Activated T-cell treated with anti-CD3 and anti-CD28 coated beads for 4 hours (primary cell): ENCODE measurements around the gene ITCH.

Experiments
- DNase-seq: peaks from one replicate; pipeline ENCODE4 v3.0.0-alpha.2; 2020

ITCH gene

DNA sequence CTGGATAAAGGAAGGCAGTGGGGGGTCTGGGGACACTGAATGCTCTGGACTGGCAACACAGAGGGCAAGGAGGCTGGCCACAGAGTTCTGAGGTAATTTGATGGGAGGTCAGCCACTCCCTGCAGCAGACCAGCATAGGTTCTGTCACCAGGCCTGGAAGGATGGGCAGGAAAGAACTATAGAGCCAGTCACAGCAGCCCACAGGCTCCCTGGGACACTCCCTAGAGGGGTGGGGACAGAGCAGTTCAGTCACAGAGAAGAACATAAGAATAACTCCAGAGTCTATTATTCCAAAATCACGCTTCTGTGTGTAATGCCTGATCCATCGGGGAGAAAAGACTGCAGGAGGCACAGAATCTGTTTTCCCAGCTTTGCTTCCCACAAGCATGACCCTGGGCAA, 172.8 kb downstream of the ITCH start:
- DNase-seq: no peak

DNA sequence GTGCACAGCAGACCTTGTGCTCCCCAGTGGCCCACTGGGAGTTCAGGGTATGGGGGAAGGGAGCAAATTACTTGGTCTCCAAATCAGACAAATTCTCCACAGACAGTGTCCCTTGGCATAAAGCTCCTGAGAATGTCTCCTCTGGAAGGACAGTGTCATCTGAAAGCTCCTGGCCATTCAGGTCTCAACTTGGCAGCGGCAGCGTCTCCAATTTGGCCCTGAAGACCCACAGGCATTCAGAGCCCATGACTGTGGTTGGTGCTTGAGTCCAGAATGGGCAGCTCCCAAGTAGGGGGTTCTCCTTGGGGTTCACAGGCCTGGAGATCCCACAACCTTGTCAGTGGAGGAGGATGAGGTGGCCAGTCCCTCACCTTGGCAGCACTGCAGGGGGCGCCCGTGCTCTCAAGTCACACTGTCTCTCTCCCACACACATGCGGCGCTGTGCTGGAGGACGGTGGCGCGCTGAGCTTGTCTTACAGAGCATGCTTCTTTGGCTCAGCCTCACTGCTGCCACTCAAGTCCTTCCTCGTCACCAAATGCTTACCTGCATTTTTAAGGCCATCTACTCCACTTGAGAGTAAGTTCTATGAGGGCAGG, 173.8 kb downstream of the ITCH start:
- DNase-seq: no peak

DNA sequence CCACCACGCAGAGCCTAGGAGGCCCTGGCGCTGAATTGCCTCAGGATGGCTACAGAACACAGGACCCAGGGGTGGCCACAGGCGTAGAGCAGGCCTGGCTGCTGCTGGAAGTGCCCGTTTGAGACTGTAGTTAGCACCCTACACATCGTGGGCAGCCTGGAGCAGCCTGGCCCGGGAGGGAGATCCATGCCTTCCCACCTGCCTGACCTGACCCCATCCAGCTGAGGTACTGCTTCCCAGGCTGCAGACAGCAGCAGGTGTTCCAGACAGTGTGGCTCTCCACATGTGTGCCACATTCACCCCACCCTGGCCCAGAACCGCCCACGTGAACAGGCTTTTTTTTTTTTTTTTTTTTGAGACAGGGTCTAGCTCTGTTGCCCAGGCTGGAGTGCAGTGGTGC, 174.6 kb downstream of the ITCH start:
- DNase-seq: no peak

DNA sequence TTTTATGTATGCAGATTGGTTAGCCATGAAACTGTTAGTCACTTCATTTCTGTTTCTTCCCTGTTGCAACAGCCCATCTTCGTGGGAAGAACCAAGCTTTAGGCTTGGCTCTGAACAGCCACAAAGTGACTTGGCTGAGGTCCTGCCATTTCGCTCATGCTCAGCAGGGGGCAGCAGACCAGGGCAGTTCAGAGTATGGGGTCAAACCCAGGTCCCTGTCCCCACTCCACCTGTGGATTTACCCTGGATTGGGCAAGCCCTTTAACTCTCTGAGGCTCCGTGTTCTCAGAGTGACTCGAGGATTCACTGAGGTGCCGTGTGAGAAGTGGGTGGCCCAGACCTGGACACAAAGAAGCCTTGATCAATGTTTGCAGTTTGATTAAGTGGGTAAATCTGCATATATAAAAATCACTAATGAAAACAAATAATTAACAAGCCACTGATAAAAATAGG, 175.6 kb downstream of the ITCH start:
- peak; percentile 44 for DNase-seq

DNA sequence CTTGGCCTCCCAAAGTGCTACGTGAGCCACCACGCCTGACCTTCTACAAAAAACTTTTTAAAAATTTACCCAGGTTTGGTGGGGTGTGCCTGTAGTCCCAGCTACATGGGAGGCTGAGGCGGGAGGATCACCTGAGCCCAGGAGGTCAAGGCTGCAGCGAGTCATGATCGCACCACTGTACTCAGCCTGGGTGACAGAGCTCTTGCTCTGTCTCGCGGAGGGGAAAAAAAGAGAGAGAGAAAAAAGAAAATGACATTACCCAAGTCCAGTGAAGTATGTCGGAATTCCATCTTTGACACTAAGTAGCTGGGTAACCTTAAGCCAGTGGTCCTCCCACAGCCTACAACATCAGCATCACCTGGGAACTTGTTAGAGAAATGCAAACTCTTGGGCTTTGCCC, 176.7 kb downstream of the ITCH start:
- DNase-seq: no peak

DNA sequence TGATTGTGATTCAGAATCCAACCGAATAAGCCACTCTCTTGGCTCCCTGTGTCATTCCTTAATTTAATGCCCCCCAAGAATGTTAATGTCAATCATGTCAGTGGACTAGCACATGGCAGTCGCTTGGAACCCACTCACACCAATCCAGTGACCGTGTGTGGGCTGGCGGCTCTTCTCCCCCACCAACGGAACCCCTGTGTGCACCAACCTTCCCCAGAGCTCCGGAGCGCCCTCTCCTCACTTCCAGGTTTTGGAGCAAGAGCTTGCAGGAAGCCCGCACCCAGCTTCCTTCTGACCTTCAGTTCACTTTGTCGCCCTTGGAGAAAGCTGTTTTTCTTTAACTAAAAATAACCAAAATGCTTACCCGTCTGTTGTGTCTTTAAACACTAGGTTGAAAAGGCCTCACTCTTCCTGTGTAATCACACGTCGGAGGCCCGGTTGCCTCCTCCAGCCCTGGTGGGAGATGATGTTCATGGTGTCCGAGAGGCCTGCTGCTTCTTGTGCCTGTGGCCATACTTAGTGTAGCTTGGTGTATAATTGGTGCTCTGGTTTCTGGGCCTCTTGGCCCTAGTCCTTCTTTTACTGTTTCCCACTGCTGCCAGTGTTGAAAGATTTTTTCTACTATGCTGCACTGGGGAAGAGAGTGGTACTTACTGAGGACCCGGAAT, 177.7 kb downstream of the ITCH start:
- no peak for DNase-seq

DNA sequence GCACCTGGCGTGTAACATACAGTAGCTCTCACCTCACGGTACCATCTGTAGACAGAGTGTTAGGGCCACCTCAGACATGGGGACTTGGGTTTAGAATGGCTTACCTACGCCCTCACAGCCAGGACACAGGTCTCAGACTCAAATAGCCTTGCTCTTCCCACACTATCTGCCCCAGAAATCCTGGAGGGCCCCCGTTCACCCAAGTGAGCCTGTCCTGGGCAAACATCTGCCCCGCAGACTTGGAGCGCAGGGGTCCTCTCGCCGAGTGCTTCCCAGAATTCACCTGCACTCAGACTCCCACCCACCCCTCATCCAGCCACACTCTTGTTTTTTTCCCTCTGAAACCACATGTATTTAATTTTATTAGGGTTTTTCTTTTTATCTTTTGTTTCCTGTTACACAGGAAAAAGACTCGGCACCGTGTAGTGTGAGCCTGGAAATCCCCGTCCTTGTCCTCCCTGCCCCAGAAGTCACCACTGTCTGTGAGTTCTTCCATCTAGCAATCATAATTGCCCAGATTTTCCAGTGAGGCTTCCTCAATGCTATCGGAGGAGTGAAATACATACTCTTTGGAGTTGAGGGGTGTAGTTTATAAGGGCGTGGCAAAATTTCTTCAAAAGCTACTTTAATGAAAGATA, 178.3 kb downstream of the ITCH start:
- no peak for DNase-seq

DNA sequence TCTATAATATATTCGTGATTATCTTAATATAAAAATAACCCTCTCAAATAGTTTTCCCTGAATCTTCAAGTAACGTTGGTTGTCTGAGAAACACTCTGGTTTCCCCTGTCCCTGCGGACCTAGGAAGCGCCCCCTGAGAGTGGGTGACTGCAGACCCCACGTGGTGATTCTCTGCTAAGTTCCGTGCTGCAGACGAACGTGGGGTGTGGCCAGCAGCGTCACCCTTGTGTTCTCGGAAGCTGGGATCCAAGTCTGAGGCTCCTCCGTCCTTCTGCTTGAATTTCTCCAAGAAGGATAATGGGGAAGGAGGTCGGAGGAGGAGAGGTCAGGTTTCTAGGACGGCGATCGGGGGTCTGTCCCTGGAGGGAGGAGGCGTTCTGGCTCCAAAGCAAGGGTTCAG, 178.8 kb downstream of the ITCH start:
- no peak for DNase-seq

DNA sequence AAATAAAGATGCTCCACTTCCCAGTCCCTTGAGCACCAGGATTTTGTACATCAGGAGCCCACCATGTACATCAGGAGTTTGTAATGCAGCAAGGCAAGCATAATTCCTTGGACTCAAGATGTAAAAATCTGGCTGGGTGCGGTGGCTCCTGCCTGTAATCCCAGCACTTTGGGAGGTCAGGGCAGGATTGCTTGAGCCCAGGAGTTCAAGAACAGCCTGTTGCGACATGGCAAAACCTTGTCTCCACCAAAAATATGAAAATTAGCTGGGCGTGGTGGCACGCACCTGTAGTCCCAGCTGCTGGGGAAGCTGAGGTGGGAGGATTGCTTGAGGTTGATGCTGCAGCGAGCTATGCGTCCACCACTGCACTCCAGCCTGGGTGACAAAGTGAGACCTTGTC, 179.4 kb downstream of the ITCH start:
- no peak for DNase-seq

DNA sequence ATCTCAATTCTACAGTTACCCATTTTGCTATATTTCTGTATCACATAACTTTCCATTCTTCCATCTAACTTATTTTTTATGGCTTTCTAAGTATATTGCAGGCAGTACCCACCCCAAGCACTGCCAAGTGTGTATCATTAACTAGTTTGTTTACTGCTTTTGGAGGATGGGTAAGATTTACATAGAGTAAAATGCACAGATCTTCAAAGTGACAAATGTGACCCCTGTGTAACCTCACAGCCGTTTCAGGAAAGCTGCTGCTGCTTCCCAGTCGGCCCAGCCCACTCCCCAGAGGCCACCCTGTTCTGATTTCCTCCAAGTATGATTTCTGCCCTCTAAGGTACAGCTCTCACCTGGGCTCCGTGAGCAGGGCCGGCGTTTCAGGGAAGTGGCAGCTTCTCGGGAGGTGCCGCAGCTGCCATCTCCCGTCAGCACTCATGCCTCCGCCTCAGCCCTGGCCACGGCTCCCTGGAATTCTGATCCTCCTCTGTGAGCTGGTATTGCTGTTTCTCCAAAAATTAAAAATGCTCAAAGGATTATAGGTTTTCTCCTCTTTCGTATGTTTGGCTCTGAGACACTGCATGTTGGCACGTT, 180.5 kb downstream of the ITCH start:
- DNase-seq: no peak

DNA sequence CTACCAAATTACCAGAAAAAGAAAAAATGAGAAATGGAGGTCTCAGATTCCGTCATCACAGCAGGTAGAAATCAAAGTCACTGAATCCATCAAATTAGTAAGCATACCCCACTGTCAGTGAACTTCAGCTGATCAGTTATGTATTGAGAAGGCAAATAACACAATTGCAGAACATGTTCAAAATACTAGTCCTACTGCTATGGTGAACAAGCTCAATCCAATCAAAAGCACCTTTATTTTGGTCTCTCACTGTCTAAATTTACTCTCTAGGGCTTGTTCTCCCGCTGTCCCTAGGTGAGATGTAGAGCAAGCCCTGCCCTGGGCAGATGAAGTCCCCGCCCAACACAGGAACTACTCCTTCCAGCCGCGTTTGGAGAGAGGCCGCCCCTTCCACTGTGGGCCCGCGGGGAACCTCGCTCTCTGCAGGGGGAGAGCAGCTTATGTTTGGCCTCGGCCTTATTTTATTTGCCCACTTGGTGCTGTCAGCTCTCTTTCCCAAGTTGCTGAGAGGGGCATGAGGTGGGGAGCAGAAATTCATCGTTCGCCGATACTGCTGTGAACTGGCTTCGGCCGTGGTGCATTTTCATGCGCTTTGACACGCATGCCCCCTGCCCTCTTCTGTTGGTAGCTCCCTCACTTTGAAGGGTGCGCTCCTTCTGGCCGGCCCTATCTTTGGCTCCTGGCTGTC, 181.2 kb downstream of the ITCH start:
- DNase-seq: no peak

DNA sequence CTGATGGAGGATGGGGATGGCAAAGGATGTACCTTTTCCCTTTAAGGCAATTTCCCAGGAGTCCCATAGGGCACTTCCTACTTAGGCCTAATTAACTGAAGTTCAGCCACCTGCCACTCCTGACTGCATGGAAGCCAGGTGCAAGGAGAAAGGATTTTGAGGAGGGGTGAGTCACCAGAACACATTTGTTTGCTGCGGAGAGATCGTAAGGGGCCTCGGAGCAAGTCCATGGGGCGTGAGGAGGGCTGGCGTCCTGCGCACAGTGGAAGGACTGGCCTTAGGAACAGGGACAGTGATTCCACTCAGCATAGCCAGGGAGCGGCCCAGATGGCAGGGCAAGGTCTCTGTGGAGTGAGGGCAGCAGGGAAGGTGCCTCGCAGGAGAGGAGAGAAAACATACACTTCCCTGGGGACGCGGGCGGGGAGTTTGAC, 183.7 kb downstream of the ITCH start:
- DNase-seq: no peak

DNA sequence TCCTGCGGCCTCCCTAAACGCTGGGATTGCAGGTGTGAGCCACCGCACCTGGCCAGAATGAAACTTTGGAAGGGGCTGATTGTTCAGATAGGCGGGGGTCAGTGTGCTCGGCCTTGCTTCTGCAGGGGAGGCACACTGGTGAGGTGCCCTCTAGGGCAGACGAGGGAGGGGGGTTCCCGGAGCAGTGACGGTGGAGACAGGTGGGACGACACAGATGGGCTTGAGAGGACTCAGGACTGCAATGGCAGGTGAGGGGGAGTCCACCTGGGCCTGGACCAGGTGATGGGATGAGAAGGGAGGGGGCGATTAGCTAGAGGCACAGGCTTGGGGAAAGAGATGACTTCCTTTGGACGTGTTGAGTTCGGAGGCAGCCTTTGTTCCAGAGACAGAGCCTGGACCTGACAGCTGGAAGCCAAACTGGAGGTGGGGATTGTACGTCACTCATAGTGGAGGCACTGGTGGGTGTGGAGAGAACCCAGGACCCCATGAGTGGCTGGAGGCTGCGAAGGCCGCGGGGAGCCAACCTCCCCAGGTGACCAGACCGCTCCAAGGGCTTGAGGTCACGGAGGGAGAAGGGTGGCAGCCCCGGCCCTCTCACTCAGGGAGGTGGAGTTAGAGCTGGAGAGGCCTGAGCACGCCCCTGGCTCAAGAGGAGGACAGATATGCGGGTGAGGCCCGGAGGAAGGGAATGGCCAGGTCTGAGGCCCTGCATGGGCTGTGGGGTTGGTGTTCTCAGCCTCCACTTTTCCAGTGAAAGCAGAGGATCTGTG, 185.0 kb downstream of the ITCH start:
- DNase-seq: no peak

DNA sequence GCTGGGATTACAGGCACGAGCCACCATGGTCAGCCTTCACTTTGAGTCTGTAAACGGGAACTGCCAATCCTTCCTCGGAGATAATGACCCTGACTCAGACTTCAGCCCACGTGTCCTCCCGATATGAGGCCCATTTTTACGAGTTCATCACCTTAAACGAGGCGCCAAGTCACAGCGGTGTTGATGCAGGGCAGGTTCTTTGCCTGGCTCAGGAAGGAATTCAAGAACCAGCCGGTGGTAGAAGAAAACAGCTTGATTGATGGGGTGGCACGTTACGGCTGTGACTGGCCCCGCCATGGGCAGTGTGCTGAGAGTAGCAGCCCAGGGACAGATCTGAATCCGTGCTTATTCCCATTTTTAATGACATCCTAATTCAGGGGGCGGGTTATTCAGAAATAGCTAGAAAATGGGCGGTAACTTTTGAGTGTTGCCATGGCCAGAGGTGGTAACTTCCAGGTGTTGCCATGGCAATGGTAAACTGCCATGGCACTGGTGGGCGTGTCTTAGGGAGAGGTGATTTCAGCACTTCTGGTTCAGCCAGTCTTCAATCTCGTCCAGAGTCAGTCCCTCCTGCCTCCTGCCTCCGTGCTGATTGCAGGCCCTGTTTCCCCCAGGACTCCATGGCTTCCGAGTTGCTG, 186.3 kb downstream of the ITCH start:
- DNase-seq: no peak

DNA sequence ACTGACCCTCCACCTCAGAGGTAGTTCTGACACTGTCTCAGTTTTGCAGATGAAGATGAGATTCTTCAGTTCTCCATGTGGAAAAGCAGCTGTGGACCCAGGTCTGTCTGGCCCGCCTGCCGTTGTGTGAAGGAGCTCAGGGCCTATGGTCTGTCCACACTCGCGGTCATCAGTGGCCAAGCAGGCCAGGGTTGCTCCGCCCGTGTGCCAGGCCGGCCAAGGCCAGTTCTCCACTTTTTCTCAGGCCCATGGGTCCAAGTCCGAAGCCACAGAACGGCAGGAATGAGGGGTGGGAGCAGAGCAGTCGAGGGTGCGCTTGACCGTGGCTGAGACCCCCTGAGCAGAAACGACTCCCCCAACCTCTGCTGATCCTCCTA, 186.8 kb downstream of the ITCH start:
- no peak for DNase-seq

DNA sequence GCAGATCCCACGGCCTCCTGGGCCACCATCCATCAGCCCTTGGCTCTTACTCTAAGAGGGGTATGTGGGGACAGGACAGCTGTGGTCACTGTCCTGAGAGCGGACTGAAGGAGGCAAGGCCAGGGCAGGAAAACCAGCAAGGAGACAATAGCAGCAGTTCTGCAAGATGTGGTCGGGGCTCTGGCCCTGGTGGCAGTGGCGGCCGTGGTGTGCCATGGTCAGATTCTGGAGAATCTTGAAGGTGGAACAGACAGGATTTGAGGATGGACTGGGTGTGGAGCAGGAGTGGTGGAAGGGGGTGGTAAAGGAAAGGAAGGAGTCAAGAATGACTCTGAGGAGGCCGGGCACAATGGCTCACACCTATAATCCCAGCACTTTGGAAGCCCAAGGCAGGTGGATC, 189.5 kb downstream of the ITCH start:
- no peak for DNase-seq

DNA sequence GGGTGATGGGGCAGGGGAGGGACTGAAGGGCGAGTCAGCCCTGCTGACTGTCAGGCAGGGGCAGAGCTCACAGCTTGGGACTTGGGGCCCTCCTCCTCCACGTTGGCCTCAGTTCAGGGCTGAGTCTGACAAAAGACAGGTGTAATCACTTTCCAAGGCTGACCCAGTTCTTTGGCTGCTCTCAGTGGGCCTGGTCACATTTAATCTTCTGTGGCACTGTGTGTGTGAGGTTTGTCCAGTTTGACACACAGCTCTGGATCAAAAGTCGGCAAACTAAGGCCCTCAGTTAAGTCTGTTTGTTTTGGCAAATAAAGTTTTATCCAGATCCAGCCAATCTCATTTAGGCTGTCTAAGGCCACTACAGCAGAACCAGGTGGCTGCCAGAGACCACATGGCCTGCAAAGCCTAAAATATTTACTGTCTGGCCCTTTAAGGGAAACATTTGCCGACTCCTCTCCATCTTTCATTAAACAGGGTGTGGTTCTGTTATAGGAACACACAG, 190.3 kb downstream of the ITCH start:
- no peak for DNase-seq

DNA sequence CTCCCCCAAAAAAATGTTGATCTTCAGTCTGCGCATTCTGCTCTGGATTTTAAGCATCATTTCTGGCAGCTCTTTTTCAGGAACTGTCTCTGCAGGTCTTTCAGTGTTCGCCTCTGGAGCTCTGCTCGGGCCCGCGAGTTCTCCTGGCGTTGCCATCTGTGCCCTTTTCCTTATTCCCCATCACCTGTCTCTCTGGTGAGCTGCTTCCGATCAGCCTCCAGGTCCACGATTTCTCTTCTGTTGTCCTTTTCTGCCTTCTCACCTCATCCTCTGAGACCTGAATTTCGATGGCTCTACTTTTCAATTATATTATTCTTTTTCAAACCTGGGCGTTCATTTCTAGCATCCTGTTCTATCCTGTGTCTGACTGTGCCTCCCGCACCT, 194.9 kb downstream of the ITCH start:
- no peak for DNase-seq

DNA sequence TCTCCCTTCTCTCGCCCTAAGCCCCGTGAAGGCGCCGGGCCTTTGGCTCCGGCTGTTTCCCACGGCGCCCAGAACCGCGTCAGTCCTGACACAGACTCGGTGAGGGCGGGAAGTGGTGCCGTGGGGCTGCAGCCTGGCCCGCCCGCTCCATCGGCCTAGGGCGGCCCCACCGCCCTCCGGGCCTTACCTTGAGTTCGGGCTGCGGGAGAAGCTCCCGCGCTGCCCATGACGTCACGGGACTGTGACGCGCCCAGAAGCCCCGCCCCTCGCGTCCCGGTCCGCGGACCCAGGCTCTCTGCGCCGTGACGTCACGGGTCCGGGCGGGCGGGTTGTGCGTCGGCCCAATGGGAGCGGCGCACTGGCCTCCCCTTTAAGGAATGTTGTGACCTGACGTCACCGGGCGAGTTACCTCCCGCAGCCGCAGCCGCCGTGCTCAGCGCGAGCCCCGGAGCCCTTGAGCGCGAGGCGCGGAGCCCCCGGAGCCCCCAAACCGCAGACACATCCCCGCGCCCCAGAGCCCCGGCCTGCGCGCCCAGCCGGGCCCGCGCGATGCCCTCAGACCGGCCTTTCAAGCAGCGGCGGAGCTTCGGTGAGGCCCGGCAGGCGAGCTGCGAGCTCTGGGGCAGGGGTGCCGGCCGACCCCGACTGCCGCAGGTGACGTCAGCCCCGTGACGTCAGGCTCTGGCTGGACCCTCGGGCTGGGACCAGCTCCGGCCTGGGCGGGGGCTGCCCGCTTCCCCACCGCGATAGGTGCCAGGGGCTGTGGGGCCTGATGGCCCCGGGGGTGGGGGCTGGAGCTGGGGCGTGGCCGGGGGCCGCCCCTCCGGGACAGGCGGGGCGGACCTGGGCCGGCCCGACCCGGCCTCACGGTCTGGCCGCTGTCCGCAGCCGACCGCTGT, 195.5 kb downstream of the ITCH start, which contains the start of gene MAP1LC3A:
MAP1LC3A (plus strand) TSS at position 399 of the 899 bp plus-strand sequence; CDS start at position 550, 151 bp downstream.
- peak; percentile 92 for DNase-seq

DNA sequence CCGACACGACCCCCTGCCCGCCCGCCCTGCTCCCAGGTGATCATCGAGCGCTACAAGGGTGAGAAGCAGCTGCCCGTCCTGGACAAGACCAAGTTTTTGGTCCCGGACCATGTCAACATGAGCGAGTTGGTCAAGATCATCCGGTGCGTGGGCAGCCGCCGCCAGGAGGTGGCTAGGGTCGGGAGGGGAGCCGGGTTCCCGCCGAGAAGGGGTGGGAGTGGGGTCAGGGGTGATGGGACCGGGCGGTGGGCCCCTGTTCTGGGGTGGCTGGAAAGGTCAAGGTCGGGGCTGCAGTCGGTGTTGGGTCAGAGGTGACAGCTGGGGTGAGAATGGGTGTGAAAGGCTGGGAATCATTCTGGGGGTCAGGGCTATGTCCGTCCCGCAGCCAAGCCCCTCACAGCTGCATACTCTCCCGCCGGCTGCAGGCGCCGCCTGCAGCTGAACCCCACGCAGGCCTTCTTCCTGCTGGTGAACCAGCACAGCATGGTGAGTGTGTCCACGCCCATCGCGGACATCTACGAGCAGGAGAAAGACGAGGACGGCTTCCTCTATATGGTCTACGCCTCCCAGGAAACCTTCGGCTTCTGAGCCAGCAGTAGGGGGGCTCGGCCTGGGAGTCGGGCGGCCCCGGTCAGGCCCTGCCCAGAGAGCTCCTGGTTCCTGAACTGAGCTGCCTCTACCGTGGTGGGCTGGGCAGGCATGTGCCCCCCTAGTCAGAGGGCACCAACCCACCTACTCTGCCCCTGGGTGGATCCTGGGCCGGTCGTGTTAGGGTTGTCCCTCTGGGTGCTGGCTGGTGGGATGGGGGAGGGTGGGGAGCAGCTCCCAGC, 196.5 kb downstream of the ITCH start:
- DNase-seq: no peak
